ENCODE results near the gene CYP4Z1.
"Not testable (repeated sequence)": the region's sequence is repeated elsewhere in the genome, so short reads cannot be mapped to it uniquely, and the experiment has no call there.

The CYP4Z1 gene, protein sequence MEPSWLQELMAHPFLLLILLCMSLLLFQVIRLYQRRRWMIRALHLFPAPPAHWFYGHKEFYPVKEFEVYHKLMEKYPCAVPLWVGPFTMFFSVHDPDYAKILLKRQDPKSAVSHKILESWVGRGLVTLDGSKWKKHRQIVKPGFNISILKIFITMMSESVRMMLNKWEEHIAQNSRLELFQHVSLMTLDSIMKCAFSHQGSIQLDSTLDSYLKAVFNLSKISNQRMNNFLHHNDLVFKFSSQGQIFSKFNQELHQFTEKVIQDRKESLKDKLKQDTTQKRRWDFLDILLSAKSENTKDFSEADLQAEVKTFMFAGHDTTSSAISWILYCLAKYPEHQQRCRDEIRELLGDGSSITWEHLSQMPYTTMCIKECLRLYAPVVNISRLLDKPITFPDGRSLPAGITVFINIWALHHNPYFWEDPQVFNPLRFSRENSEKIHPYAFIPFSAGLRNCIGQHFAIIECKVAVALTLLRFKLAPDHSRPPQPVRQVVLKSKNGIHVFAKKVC

DNA sequence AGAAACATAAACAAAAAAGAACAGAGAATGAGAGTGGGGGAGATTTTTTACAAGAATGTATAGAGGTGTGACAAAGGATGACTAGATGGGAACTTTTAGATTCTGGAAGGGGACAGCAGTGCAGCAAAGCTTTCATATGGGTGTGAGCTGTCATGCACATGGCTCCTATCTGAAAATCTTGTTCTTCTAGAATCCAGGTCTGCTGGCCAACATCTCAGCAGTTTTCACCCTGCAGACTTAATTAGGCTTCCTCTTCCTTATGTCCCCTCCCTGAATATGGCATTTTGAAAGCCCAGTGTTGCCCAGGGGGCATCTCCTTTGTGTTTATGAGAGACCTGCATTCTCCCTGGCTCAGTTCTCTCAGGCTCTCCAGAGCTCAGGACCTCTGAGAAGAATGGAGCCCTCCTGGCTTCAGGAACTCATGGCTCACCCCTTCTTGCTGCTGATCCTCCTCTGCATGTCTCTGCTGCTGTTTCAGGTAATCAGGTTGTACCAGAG is at the start of gene CYP4Z1:
Gene CYP4Z1, plus strand, starts transcription at position 135 of the 498 bp plus-strand sequence. Its CDS starts 260 bp downstream, at position 395.
- DNase-seq = no peak

DNA sequence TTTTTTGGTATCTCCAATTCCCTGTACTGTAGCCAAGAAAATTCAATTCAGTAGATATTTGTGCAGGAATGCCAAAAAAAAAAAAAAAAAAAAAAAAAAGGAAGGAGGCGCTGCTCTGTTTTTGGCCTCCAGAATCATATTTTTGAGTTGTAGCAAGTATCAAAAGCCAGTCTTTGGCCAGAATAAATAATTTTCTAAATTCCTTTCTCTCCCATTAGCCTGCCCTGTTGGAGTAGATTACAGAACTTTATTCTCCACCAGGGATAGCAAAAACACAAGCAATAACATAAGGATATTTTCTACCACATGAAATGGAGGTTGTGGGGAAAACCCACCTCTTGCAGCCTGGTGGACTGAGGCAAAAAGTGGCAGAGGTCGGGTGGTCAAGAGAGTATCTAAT is 46.0 kb upstream of the CYP4Z1 start:
- no peak for DNase-seq

DNA sequence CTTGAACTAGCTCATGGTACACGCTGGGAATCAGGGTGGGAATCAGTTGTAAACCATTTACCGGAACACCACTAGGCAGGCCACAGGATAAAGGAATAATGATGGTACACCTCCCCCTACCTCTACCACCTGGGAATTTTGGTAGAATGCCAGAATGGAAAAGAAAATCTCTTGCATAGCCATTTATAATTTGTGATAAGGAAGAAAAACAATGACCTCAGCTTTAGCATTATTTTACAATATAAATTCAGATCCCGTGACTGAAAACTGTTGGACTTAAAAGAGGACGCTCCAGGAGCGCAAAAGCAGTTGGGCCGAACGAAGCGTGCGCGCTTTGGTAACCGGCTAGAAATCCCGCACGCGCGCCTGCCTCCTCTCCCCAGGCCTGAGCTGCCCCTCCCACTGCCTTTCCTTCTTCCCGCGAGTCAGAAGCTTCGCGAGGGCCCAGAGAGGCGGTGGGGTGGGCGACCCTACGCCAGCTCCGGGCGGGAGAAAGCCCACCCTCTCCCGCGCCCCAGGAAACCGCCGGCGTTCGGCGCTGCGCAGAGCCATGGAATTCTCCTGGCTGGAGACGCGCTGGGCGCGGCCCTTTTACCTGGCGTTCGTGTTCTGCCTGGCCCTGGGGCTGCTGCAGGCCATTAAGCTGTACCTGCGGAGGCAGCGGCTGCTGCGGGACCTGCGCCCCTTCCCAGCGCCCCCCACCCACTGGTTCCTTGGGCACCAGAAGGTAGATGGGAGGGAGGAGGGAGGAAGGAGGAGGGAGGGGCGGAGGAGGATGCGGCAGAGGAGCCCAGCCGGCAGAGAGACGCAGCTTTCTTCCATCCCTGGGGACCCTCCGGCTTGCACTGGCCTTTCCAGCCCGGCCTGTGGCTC is 43.5 kb upstream of the CYP4Z1 start, which contains the start of gene CYP4X1:
Gene CYP4X1, plus strand, starts transcription at position 402 of the 873 bp plus-strand sequence. Its CDS starts 149 bp downstream, at position 551.
- no peak for DNase-seq

DNA sequence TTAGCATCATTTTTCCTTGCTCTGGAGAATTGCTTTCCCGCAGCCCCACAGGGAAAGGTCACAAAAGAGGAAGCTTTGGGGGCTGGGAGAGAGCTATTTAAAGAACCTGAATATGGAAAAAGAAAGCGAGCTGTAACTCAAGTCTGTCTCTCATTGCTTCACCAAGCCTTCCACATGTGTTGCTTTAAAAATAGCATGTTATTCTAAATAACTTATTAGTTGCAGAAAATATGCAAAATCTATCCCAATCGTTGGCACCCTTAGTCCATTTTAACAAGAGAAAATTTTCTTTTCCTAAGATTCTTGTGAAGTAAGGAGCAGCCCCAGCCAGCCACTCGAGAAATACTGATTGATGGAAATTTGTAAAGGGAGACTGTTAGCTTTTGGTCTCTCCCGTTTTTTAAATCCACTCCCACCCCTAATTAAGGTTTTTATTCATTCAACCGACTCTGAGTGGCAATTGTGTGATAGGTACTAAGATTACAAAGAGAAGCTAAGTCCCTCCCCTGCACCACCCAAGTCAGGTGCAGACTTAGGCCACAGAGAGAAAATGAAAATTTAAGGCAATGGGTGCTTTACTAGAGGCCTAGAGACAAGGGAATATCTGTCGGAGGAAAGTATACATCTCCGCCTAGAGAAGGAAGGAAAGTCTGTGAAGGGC is 42.8 kb upstream of the CYP4Z1 start:
- no peak for DNase-seq

DNA sequence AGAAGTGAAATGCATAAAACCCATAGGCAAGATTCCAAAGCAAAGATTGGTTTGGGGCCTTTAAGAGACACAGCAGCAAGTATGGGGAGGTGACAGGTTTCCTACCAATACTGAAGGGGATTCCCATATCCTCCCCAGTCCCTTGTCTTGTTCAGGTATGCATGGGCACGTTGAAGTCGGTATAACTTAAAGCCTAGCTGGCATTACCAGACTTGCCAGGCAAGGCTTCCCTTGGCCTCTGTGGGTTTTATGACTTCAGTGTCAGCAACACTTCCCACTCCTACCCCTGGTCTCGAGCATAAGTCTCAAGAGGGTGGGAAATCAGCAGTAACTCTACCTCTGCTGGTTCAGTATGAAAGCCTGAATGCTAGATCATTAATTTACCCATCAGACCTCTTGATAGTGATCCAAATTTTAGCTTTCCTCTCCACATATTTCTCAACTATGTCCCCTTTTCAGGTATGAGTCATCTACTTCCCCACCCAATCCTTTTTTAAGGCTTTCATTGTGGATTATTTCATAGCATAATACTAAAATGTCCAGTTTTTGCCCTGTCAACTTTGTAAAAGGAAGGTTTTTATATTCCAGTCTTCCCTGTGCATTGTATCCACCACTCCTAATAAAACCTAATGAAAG is 36.7 kb upstream of the CYP4Z1 start:
- no peak for DNase-seq

DNA sequence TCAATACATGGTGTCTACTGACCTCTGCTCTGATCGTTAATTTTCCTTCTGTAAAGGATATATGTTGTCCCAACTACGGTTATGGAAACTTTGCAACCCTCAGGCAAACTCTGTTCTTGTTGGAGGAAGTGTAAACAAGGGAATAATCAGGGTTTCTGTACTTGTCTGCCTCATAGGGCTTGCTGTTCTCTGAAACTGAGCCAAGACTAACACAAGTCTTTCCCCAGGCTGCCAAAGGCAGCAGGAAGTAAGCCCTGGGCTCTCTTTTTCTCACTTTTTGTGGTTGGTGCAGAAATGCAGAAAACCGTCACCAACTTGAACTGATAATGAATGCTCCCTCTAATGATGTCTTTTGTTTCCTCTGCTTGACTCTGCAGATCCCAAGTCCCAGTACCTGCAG is 36.0 kb upstream of the CYP4Z1 start:
- DNase-seq = no peak

DNA sequence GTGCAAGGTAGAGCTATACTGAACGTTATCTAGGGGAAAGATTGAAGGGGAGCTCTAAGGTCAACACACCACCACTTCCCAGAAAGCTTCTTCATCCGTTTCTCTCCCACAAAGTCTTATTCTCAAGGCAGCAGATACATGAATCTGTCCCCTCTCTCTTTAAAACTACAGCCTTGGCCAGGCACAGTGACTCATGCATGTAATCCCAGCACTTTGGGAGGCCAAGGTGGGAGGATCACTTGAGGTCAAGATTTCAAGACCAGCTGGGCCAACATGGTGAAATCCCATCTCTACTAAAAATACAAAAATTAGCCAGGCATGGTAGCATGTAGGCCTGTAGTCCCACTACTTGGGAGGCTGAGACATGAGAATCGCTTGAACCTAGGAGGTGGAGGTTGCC is 35.4 kb upstream of the CYP4Z1 start:
- DNase-seq = no peak

DNA sequence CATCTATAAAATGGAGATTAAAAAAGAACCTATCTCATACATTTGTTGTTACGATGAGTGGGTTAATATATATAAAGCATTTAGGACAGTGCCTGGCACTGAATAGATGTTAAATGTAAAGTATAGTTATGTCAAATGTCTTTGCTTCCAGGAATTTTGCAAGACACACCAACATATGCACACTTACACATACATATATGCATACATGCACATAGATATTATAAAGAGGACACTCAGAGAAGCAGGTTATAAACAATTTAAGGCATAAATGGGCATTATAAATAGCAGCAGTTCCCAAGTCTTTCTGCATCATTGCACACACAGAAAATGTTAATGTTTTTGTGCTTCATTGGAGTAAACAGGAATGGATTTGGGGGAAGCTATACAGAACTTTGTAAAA is 30.3 kb upstream of the CYP4Z1 start:
- DNase-seq = no peak

DNA sequence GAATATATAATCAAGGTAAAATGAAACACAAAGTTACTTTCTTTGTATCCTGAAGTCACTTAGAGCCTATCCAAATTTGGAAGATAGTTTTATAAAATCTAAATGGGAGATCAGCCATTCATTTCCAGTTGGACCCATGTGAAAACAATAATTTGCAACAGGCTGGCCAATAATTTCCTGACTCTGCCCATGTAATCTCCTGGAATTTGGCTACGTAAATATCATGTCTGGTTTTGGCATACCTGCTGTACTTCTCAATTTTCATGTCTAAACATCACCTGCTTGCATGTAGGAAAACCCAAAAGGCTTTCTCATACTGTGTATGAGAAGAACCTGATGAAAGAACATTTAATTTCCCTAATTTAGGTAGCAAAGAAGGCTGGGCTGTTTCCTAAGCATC is 7.7 kb upstream of the CYP4Z1 start:
- DNase-seq = no peak

DNA sequence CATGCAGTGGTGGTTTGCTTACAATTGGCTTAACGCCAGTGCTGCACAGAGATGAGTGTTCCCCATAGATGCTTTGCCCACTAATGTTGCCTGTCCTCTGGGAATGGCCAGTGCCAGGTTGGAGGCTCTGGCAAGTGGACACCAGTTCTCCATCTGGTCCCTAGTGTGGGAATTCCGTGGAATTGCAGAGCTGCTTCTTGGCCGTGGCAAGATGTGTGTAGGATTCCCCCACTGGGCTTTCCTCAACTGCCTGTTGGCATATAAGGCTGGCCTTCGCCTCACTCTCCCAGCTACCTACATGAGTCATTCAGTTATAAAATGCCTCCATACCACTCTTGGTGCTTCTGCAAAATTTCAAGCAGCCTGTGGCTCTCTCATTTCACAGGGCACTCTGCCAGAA is 2.0 kb downstream of the CYP4Z1 start:
- DNase-seq = not testable (repeated sequence)

DNA sequence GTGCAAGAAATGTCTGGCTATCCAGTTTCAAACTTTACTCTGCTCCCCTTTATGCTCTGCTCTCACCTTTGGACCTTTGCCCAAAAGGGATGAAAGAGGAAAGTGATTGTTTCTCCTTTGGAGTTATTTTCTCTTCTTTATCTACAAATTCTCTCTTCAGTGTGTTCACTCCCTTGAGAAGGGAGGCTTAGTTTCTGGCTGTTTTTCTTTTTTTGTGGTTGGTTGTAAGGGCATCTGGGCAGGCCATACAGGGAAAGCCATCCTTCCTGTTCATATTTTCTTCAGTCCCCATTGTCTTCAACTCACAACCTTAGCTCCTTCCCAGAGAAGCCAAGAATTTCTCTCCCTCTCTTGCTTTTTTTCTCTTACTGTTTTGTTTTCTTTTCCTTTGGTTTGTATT is 2.5 kb downstream of the CYP4Z1 start:
- DNase-seq = not testable (repeated sequence)

DNA sequence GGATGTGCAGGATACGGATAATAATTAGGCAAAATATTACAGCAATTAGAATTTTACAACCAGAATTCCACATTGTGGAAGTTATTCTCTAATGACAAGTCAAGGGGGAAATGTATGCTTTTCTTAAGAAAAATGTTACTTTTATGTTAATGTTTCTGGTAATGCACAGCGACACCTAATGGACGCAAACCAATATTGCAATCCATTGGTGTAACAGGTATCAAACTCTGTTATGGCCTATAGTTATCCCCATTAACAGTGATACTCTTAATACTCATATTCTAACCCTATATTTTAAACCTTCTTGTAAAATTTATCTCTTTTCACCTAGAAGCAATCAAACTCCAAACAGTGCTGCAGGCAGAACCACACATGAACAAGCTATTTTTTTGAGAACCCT is 22.3 kb downstream of the CYP4Z1 start:
- peak; percentile 2 to 52 for DNase-seq

DNA sequence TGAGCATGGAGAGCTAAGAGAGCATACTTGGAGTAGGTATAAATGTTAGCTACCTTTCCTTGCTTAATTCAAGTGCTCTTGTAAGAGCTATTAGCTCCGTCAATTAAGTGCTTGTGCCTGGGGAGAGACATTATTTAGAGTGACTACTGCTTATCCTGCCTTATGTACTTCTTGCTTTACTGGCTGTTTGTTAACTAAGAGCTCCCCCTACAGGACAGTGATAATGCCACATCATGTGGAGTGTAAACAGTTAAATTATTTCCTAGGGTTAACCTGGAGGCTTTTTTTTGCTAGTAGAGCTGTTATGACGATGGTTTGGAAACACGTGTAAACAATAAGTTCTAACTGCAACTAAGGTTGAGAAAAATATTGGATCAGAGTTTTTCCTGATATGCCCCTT is 24.4 kb downstream of the CYP4Z1 start:
- not testable (repeated sequence) for DNase-seq

DNA sequence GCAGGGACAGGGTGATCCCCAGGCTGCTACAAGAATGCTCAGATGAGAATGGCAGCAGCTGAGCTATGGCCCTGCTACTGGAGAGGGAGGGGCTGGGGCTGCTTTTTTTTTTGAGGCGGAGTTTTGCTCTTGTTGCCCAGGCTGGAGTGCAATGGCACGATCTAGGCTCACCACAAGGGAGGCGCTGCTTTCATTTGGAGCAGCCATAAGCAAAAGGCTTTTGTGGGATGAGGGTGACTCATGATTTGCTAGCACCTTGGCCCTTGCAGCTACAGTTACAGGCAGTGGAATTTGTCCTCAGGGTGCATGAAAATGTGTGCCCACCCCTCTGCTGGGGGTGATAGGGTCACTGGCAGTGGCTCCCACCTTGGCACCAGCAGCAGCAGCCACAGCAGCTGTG is 37.8 kb downstream of the CYP4Z1 start:
- DNase-seq = no peak

DNA sequence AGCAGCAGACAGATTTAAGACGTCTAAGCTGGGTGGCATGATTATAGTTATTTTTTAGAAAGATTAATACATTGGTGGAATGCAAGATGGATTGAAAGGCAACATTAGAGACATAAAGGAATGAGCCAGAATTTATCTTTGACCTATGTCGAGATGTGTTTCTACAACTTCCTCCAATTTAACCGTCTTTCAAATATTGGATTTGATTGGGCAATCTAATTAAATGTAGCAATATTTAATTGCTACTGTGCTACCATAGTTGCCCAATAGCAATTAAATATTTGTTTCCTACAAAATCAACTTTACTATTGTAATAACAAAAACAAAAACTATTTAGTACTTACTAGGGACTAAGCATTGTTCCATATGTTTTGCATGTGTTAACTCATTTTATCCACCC is 39.8 kb downstream of the CYP4Z1 start:
- no peak for DNase-seq

DNA sequence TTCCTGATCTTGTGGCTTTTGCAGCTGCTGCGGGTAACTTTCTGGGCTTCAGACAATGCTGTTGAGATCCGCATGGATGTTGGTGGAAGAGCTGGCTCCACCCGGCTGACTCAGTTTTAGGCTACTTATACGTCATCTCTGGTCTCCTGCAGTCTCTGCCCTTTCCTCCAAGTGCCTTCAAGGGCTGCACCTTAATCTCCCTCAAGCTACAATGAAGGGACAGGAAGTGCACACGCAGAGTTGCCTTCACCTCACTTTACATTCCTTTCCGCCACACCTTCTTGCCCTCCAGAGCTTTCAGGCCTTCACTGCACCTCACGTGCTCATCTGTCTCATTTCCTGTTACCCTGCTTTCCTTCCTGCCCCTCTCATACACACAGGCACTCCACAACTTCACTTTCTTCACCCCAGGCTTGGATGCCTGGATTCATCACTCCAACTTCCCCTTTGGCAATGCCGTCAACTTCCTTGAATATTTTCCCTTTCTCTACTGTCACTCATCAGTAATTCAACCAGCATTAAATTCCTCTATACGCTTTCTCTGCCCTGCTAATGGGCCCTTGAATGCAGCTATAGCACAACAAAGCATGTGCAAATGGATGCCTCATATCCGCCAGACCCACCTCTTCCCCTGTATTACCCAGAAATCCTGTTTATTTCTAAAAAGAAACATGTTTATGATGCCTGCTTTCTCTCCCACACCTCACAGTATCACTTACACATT is 41.0 kb downstream of the CYP4Z1 start:
- not testable (repeated sequence) for DNase-seq

DNA sequence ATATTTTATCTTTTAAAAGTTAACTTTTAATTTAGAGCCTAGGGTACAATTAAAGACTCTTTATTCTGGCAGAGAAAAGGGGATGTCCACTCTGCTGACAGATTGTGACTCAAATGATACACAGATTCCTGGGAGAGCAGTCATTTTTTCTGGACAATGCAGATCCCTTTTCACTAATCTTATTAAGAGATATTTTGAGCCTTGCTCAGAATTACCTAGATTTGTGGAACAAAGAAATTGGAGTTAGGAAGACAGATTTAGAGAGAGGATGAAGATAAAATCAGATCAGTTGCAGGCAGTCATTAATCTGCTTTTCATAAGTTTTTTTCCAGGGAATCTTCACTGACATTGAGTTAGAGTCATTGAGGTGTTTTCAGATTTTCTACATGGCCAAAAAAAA is 42.5 kb downstream of the CYP4Z1 start:
- not testable (repeated sequence) for DNase-seq

DNA sequence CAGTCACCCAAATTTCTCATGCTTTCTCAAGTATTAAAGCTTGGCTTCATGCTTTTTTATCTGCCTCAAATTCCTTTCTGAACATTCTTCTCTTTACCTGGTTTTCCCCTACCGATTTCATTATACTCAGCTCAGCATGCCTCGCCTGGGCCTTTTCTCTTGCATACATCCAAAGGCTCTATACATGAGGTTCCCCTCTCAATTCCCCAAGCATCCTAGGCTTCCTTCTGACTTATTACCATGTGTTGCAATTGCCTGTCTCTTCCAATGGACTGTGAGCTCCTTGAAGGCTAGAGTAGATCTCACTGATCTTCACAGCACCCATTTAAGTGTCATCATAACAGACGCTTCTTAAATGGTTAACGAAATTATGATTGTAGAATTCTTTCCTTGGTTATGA is 46.1 kb downstream of the CYP4Z1 start:
- DNase-seq = no peak

DNA sequence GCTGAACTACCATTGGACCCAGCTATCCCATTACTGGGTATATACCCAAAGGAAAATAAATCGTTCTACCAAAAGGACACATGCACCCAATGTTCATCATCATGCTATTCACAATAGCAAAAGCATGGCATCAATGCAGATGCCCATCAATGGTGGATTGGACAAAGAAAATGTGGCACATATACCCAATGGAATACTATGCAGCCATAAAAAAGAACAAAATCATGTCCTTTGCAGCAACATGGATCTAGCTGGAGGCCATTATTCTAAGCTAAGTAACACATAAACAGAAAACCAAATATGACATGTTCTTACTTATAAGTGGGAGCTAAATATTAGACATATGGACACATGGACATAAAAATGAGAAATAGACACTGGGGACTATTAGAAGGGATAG is 54.0 kb downstream of the CYP4Z1 start:
- DNase-seq = not testable (repeated sequence)

DNA sequence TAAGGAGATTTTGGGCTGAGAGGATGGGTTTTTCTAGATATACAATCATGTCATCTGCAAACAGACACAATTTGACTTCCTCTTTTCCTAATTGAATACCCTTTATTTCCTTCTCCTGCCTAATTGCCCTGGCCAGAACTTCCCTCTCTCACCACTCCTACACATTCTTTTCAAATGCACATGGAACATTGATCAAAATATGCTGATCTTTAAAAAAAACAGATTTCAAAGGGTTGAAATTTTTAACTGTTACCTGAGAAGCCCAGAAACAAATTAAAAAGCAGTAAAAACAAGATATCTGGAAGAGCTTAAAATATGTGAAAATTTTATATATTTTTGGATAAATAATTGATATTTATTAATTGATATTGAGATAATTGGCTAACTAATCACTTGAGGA is 57.8 kb downstream of the CYP4Z1 start:
- DNase-seq = not testable (repeated sequence)

DNA sequence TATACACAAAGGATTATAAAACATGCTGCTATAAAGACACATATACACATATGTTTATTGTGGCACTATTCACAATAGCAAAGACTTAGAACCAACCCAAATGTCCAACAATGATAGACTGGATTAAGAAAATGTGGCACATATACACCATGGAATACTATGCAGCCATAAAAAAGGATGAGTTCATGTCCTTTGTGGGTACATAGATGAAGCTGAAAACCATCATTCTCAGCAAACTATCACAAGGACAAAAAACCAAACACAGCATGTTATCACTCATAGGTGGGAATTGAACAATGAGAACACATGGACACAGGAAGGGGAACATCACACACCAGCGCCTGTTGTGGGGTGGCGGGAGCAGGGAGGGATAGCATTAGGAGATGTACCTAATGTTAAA is 60.0 kb downstream of the CYP4Z1 start:
- DNase-seq = not testable (repeated sequence)

DNA sequence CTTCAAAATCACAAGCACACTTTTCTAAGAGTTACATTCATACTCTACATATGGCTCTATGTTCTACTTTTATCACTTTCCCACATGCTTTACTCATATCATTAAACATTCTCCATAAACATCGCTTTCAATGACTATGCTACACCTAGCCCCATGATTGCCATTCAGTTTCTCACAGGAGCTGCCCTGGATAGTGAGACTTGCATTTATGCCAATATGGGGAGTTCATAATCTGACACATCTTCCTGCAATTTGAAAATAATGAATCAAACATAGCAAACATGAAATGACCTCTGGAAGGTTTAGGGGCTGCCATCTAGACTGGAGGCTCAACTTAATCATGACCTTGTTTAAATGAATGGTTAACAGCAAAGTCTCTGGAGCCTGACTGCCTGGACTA is 61.2 kb downstream of the CYP4Z1 start:
- DNase-seq = no peak

Data from inflammatory macrophage treated with lipopolysaccharide for 1 hour (primary cell).